NCI-H2107 treated with DMSO at 0.1 percent for 48 hours (cell line): Measurements from ENCODE around the gene OTOG.

Experiments
- DNase-seq: peaks from one replicate; lab custom pipeline; 2025; ENCODE audit not compliant: unreplicated experiment; lab: John Stamatoyannopoulos, UW

The OTOG gene

DNA sequence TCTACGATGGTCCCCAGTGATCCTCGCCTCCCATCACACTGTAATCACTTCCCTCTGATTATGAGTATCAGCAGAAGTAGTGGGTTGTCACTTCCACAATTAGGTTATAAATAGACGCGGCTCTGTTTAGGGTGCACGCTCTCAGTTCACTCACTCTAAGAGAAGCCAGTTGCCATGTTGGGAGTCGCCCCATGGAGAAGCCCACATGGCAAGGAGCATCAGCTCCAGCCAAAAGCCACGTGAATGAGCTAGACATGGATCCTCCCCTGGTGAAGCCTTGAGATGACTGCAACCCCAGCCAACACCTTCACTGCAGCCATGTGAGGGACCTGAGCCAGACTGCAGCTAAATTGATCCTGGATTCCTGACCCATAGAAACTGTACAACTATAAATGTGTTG is 145.9 kb downstream of the OTOG start:
- no peak for DNase-seq

DNA sequence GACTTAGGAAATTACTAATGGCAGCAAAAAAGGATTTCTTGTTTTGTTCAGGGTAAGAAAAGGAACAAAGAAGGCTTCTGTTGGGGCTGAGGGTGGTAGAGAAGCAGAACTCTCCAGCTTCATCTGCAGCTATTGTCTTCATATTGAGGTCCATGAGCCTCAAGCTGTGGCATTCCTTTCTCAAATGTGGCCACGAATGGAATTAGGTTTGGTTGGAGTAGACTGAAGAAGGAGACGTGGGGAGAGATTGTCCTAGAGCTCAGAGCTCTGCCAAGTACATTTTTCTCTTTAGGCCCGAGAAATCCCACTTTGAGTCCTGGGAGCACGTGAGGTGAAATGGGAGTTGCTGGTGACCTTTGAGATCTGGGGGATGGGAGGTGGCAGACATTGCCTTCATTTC is 146.5 kb downstream of the OTOG start:
- no peak for DNase-seq

- no peak for DNase-seq
Observed at GRCh38 chr11:17694494-17695110, 147.5 kb downstream of the OTOG start.

- no peak for DNase-seq
Observed at GRCh38 chr11:17695454-17696441, 148.7 kb downstream of the OTOG start.

GRCh38 chr11:17696741-17697140 is 149.7 kb downstream of the OTOG start:
- DNase-seq, result no peak
